Skin of body (tissue), 2 donors: ENCODE results near the gene PRRC2B. TPM values are rescaled to one million over a fixed set of nuclear protein-coding genes. Genes with fewer than 3 reads are reported as not detected.
"Not testable (repeated sequence)": the region's sequence is repeated elsewhere in the genome, so short reads cannot be mapped to it uniquely, and the experiment has no call there.

ENCODE experiments used
- DNase-seq: peaks from one replicate; lab custom pipeline; 2025; lab: John Stamatoyannopoulos, UW
- total RNA-seq: library from RNA; depleted of rRNA; stranded (reverse); fragments of >200 nt; gene quantifications from one replicate; pipeline ENCODE4 v1.2.3, GENCODE V29; 2014

Gene PRRC2B
- total RNA-seq, 1 donor from 2014 or later, result 78.8 TPM

GRCh38 chr9:131386281-131386680 is 7.6 kb upstream of the PRRC2B start:
- no peak for DNase-seq

- no peak for DNase-seq
These were observed 6.5 kb upstream of the PRRC2B start for GRCh38 chr9:131387394-131387793.

DNA sequence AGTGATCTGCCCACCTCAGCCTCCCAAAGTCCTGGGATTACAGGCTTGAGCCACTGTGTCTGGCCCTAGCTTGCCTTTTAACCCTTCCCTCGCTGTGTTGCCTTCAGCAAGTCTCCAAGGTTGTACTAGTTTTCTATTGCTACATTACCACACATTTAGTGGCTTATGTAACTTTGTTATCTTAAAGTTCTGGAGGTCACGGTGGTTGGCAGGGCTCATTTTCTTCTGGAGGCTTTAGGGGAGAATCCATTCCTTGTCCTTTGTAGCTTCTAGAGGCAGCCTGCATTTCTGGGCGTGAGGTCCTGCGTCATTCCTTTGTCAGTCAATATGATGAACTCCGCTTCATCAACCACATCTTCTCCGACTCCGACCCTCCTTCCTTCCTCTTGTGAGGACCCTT is 2.9 kb upstream of the PRRC2B start:
- no peak for DNase-seq

DNA sequence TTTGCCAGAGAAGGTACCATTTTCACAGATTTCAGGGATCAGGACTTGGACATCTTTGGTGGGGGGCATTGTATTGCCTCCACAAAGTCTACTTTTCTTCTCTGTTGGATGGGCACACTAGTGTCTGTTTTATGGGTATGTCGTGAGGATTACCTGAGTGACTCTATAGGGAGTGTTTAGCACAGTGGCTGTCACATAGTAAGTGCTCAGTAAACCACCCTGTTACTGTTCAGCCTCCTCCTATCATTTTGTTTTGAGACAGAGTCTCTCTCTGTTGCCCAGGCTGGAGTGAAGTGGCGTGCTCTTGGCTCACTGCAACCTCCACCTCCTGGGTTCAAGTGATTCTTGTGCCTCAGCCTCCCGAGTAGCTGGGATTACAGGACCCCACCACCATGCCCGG is 2.4 kb upstream of the PRRC2B start:
- DNase-seq, result no peak

DNA sequence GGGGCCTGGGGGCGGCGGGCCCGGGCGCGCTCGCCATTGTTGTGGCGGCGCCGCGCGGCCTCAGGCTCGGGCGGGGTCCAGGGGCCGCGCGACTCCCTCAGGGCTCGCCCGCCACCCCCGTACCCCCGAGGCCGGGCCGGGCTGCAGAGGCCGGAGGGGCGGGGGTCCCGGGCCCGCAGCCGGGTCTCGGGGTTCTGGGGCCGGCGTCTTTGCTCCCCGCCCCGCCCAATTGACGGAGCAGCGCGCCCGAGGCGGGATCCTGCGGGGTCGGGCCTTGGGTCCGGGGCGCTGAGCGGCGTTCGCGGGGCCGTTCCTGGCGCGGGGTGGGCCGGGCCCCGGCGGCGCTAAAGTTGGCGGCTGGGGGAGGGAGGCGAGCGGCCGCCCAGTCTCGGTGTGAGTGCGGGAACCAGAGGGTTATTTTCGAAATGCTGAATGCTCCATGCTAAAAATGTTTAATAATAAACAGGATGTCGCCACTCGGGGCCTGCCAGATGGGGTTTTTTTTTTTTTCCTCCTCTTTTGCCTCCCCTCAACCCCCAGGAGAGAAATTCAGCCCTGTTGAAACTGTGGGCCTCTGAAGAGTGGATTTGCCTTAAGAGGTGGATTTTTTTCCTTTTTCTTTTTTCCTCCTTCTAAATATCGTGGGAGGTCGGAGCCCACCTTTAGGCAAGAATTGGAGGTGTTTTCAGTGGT is 724 bp downstream of the PRRC2B start:
- peak; percentile 39 for DNase-seq

DNA sequence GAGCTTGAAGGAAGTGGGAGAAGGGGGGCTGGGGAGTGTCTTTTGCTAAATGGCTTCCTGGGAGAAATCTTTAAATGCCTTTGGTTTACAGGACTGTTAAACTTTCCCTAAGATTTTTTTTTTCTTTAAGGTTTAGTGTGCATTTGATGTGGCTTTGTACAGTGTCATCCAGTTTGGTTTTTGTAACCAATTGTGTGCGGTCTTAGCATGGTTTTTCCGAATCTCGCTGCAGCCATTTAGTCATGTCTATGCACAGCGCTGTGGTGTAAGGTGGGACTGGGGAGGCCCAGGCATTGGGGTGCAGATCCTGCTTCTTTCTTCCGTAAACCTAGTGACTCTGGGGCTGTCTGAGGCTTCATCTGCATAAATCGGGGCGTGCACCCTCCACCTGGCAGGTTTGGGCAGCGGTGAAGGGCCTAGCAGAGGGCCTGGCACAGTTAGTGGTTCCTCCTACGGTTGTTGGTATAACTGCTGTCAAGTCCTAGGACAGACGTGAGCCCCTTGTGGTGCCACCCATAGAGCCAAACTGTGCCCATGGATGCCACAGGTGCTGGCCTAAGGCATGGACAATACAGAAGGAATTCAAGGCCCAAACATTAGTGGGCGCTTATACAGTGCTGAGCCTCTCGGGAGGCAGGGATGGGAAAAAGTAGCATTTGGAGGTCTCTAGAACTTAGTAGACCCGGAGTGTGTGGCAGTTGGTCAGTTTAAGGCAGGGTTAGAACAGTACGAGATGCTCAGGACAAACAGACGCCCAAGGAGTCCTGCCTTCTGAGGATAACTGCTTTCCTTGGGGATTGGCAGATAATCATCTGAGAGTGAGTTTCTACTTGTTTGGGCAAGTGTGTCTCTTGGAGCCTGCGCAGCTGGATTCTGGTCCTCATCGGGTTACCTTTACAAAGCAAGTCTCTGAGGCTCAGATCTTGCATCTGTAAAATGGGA is 1.5 kb downstream of the PRRC2B start:
- no peak for DNase-seq

- not testable (repeated sequence) for DNase-seq
These were observed 2.2 kb downstream of the PRRC2B start for GRCh38 chr9:131396099-131396479.

GRCh38 chr9:131396626-131397025 is 2.7 kb downstream of the PRRC2B start:
- no peak for DNase-seq

- DNase-seq, result no peak
These were observed 3.4 kb downstream of the PRRC2B start for GRCh38 chr9:131397100-131397790.

- DNase-seq, result no peak
These were observed 4.3 kb downstream of the PRRC2B start for GRCh38 chr9:131398204-131398603.

GRCh38 chr9:131399972-131400371 is 6.1 kb downstream of the PRRC2B start:
- DNase-seq, result no peak

- DNase-seq, result no peak
These were observed 6.7 kb downstream of the PRRC2B start for GRCh38 chr9:131400627-131401026.

GRCh38 chr9:131402073-131402472 is 8.2 kb downstream of the PRRC2B start:
- no peak for DNase-seq

DNA sequence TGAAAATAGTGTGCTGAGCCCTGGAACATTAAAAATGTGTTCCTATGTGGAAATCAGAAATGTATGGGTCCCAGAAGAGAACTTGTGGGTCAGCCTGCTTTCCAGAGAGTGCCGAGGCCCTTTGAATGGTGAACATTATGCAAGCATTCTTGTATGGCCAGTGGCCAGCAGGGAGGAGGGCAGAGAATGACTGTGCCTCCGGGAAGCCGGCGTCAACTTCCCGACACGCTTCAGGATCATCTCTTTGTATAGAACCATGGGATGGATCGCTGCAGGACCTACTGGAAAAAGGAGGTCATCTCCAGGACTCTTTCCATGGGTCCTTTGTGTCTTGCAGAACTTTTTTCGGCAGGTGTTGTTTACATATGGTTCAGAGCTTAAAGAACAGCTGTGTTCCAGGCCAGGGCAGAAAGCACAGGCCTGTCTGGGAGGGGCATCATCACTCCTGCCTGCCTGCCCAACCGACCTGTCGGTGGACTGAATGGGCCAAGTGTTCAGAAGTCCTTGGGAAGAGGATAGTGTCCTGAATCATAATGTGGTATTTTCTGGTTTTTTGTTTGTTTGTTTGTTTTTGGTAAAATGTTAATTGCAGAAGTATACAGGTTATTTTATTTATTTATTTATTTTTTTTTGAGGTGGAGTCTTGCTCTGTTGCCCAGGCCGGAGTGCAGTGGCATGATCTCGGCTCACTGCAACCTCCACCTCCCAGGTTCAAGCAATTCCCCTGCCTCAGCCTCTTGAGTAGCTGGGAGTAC is 9.0 kb downstream of the PRRC2B start:
- DNase-seq, result no peak

DNA sequence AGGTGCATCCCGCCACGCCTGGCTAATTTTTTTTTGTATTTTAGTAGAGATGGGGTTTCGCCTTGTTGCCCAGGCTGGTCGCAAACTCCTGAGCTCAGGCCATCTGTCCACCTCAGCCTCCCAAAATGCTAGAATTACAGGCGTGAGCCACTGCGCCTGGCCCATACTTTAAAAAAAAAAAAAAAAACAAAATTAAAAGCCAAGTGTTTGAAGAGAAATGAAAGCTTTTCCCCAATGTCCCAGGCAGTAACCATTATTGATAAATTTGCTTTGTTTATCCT is 9.5 kb downstream of the PRRC2B start:
- DNase-seq, result no peak

- DNase-seq, result no peak
These were observed 10.7 kb downstream of the PRRC2B start for GRCh38 chr9:131404581-131404980.

- DNase-seq, result no peak
These were observed 11.1 kb downstream of the PRRC2B start for GRCh38 chr9:131404987-131405386.

DNA sequence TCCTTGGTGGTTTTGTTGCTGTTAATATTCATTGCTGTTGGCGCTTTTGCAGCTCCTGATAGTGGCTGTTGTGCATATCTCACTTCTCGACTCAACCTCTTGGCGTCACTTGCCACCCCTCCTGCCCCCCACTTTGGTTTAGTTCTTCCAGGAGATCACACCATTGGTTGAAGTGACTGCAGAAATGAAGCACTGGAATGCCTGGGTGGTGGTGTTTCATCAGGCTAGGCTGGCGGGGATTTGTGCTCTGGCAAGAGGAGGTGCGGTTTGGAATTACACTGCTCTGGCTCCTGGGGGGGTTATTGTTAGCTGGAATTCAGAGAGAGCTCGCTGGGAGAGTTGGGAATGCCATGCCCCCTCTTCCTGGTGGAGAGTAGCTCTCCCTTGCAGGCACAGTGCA is 11.5 kb downstream of the PRRC2B start:
- no peak for DNase-seq

GRCh38 chr9:131405858-131406537 is 12.1 kb downstream of the PRRC2B start:
- no peak for DNase-seq

- DNase-seq, result no peak
These were observed 12.9 kb downstream of the PRRC2B start for GRCh38 chr9:131406563-131407436.
